H1 (cell line): ENCODE data around the gene RREB1. TPM values are rescaled to one million over a fixed set of nuclear protein-coding genes. Genes with fewer than 3 reads are reported as not detected.

Experiments used
- CTCF ChIA-PET: fragments of 300-600 bp; sonication (Branson Sonifier 250); formaldehyde crosslinking; loops from one replicate; lab custom pipeline; 2021; ENCODE audit not compliant: partially characterized antibody; lab: Charles Lee
- POLR2A ChIA-PET: fragments of 300-600 bp; sonication (Branson Sonifier 250); formaldehyde crosslinking; loops from one replicate; lab custom pipeline; 2021; ENCODE audit warnings: inconsistent platforms; ENCODE audit not compliant: partially characterized antibody; lab: Charles Lee
- DNase-seq, 2 experiments: peaks; one replicate each; pipeline versions ENCODE4 v3.0.0 to v3.0.0-alpha.2; 2010 to 2022; ENCODE audit warnings: low spot score in 2 of 2, low read depth in 1 of 2, mixed read lengths in 1 of 2
- FAIRE-seq: peaks from 2 replicates; lab custom pipeline; 2011; peaks lifted over from hg19 to GRCh38; lab: Jason Lieb, UNC
- H2AFZ ChIP-seq: 2 replicates; pipeline ENCODE4 v1.8.1; 2012; ENCODE audit warnings: low read length, inconsistent platforms
- H2AK5ac ChIP-seq: 2 replicates; pipeline ENCODE4 v1.6.1; 2013; ENCODE audit warnings: low read depth, low read length
- H2BK120ac ChIP-seq: replicated peaks from 2 replicates; pipeline ENCODE3; 2013; ENCODE audit warnings: low read depth, low read length, inconsistent platforms
- H2BK12ac ChIP-seq: 2 replicates; pipeline ENCODE4 v1.6.1; 2013; ENCODE audit warnings: low read depth, low read length
- H2BK15ac ChIP-seq: 2 replicates; pipeline ENCODE4 v1.6.1; 2013; ENCODE audit warnings: low read length
- H2BK20ac ChIP-seq: 2 replicates; pipeline ENCODE4 v1.6.1; 2013; ENCODE audit warnings: low read length
- H2BK5ac ChIP-seq: 2 replicates; pipeline ENCODE4 v1.6.1; 2013; ENCODE audit warnings: low read depth, low read length
- H3K14ac ChIP-seq: 2 replicates; pipeline ENCODE4 v1.6.1; 2013; ENCODE audit warnings: inconsistent platforms; ENCODE audit not compliant: insufficient read length
- H3K18ac ChIP-seq: 2 replicates; pipeline ENCODE4 v1.6.1; 2013; ENCODE audit warnings: low read length; ENCODE audit errors: extremely low read depth
- H3K23ac ChIP-seq: 2 replicates; pipeline ENCODE4 v1.6.1; 2013; ENCODE audit warnings: inconsistent platforms; ENCODE audit not compliant: insufficient read length
- H3K23me2 ChIP-seq: 2 replicates; pipeline ENCODE4 v1.6.1; 2013; ENCODE audit warnings: low read depth, low read length
- H3K27ac ChIP-seq: 2 replicates; pipeline ENCODE4 v1.6.1; 2011; ENCODE audit warnings: low read depth, low read length, inconsistent platforms
- H3K27me3 ChIP-seq, 4 experiments: replicated peaks in 1 of 4; 1 replicate in 1 of 4; 2 replicates in 3 of 4; pipeline versions ENCODE4 v1.6.1 to v1.8.1; 2011 to 2013; ENCODE audit warnings: low read length in 3 of 4, mild to moderate bottlenecking in 3 of 4, inconsistent platforms in 2 of 4, mixed read lengths in 2 of 4, moderate library complexity in 1 of 4; ENCODE audit not compliant: control insufficient read depth in 3 of 4, insufficient read depth in 3 of 4; ENCODE audit errors: extremely low read depth in 1 of 4
- H3K36me3 ChIP-seq, 4 experiments: 2 replicates each; pipeline versions ENCODE4 v1.6.1 to v1.8.1; 2011 to 2013; ENCODE audit warnings: mild to moderate bottlenecking in 4 of 4, low read length in 3 of 4, moderate library complexity in 2 of 4, control low read depth in 1 of 4, inconsistent platforms in 1 of 4; ENCODE audit not compliant: insufficient read depth in 4 of 4, control insufficient read depth in 2 of 4
- H3K4ac ChIP-seq: replicated peaks from 2 replicates; pipeline ENCODE3; 2013; ENCODE audit warnings: low read length, low read depth, mixed read lengths, inconsistent platforms; ENCODE audit not compliant: insufficient read length
- H3K4me1 ChIP-seq, 4 experiments: replicated peaks in 1 of 4; 1 replicate in 1 of 4; 2 replicates in 3 of 4; pipeline versions ENCODE4 v1.6.1 to v1.8.1; 2011 to 2013; ENCODE audit warnings: low read length in 3 of 4, inconsistent platforms in 2 of 4, mixed read lengths in 1 of 4; ENCODE audit not compliant: insufficient read depth in 4 of 4, control insufficient read depth in 3 of 4
- H3K4me2 ChIP-seq, 2 experiments: 2 replicates each; pipeline versions ENCODE4 v1.6.1 to v1.8.1; 2011 to 2013; ENCODE audit warnings: low read depth in 2 of 2, low read length in 2 of 2, control low read depth in 1 of 2, inconsistent platforms in 1 of 2, mild to moderate bottlenecking in 1 of 2; ENCODE audit not compliant: insufficient read depth in 1 of 2
- H3K4me3 ChIP-seq, 4 experiments: fragments of 200-600, 300-600 bp in 1 of 4; sonication (generic), shearing (Covaris generic), sonication (Bioruptor Twin) in 1 of 4; 2 replicates each; pipeline versions ENCODE4 v1.5.1 to v1.8.1; 2011 to 2016; ENCODE audit warnings: low read length in 4 of 4, low read depth in 3 of 4, control low read depth in 2 of 4, inconsistent platforms in 2 of 4, mild to moderate bottlenecking in 2 of 4, mixed read lengths in 1 of 4, moderate library complexity in 1 of 4; ENCODE audit not compliant: insufficient read depth in 2 of 4; ENCODE audit errors: extremely low read depth in 1 of 4
- H3K56ac ChIP-seq: replicated peaks from 2 replicates; pipeline ENCODE3; 2013; ENCODE audit warnings: low read depth, mild to moderate bottlenecking, mixed read lengths, low read length, inconsistent platforms; ENCODE audit not compliant: insufficient read length
- H3K79me1 ChIP-seq: 2 replicates; pipeline ENCODE4 v1.6.1; 2013; ENCODE audit warnings: low read depth, low read length, control low read depth
- H3K79me2 ChIP-seq, 2 experiments: 2 replicates each; pipeline versions ENCODE4 v1.6.1 to v1.8.1; 2012 to 2013; ENCODE audit warnings: low read length in 2 of 2, mild to moderate bottlenecking in 2 of 2, inconsistent platforms in 1 of 2; ENCODE audit not compliant: insufficient read depth in 2 of 2, control insufficient read depth in 1 of 2
- H3K9ac ChIP-seq, 4 experiments: replicated peaks in 1 of 4; 1 replicate in 1 of 4; 2 replicates in 3 of 4; pipeline versions ENCODE4 v1.6.1 to v1.8.1; 2011 to 2013; ENCODE audit warnings: low read depth in 3 of 4, low read length in 3 of 4, control low read depth in 2 of 4, mild to moderate bottlenecking in 2 of 4, moderate library complexity in 2 of 4, inconsistent platforms in 1 of 4; ENCODE audit errors: extremely low read depth in 1 of 4
- H3K9me3 ChIP-seq, 2 experiments: 2 replicates each; pipeline versions ENCODE4 v1.6.1 to v1.8.1; 2012 to 2013; ENCODE audit warnings: mild to moderate bottlenecking in 2 of 2, moderate library complexity in 2 of 2, control low read depth in 1 of 2, inconsistent platforms in 1 of 2, low read depth in 1 of 2, low read length in 1 of 2, mixed read lengths in 1 of 2; ENCODE audit not compliant: insufficient read depth in 2 of 2
- H4K20me1 ChIP-seq, 2 experiments: replicated peaks in 1 of 2; 2 replicates each; pipeline versions ENCODE3 to v1.8.1; 2011 to 2013; ENCODE audit warnings: inconsistent platforms in 2 of 2, low read length in 2 of 2, mild to moderate bottlenecking in 1 of 2; ENCODE audit not compliant: insufficient read depth in 2 of 2, control insufficient read depth in 1 of 2
- H4K5ac ChIP-seq: 2 replicates; pipeline ENCODE4 v1.6.1; 2013; ENCODE audit warnings: low read length, low read depth, mixed read lengths, inconsistent platforms; ENCODE audit not compliant: insufficient read length
- H4K8ac ChIP-seq: 2 replicates; pipeline ENCODE4 v1.8.0; 2013; ENCODE audit warnings: mild to moderate bottlenecking, moderate library complexity, low read length, inconsistent platforms; ENCODE audit not compliant: insufficient read depth; ENCODE audit errors: extremely low read depth
- H4K91ac ChIP-seq: replicated peaks from 2 replicates; pipeline ENCODE3; 2013; ENCODE audit warnings: low read length, mixed read lengths, inconsistent platforms; ENCODE audit not compliant: insufficient read length
- HDAC6 ChIP-seq: IDR thresholded peaks from one replicate; pipeline ENCODE4 v1.7.1; 2012; ENCODE audit warnings: low read depth, mild to moderate bottlenecking, inconsistent platforms, low read length, moderate library complexity
- POLR2AphosphoS5 ChIP-seq: IDR thresholded peaks from 2 replicates; pipeline ENCODE4 v1.6.1; 2011; ENCODE audit warnings: low read depth, low read length
- TAF1 ChIP-seq: IDR thresholded peaks from 2 replicates; pipeline ENCODE4 v1.6.1; 2011; ENCODE audit warnings: mild to moderate bottlenecking, low read depth, low read length
- WGBS, 2 experiments: shearing (Covaris generic) in 1 of 2; methylation state at CpG; one replicate each; pipeline versions ENCODE4 v1.1.6 to v1.1.7; 2013 to 2015; ENCODE audit warnings: low lambda C conversion rate in 2 of 2, mixed read lengths in 2 of 2, inconsistent platforms in 1 of 2, low coverage in 1 of 2, missing lambda C conversion rate in 1 of 2; ENCODE audit not compliant: insufficient replicate concordance in 2 of 2, insufficient coverage in 1 of 2, insufficient read length in 1 of 2; ENCODE audit errors: extremely low coverage in 1 of 2, missing lambda C conversion rate in 1 of 2; 5-methylcytosine and 5-hydroxymethylcytosine counted together
- polyA plus RNA-seq, 7 experiments: library from polyadenylated mRNA; depleted of rRNA in 3 of 7; stranded (reverse) in 5 of 7; unstranded in 2 of 7; fragments of >200 nt in 5 of 7; fragments of 200-250 nt in 2 of 7; gene quantifications; 1 replicate in 5 of 7; 2 replicates in 1 of 7; 4 replicates in 1 of 7; pipeline versions ENCODE4 v1.2.1 to v1.2.3, GENCODE V29; 2011 to 2013; ENCODE audit warnings: missing spikeins in 2 of 7, mixed read lengths in 2 of 7
- total RNA-seq: library from RNA; stranded (reverse); fragmentation: NEBNext Ultra II Directional; extraction: Animal tissue kit (Norgen Biotek cat#: 25700); gene quantifications from 2 replicates; pipeline ENCODE4 v1.2.1, GENCODE V29; 2021

RREB1 gene
- total and polyA plus RNA-seq, 2 of the 8 experiments (the other 6 are each of a cell fraction or from before 2014, with no cell fraction given) = 3.9 to 34.7 TPM

GRCh38 chr6:7147051-7147671 is 39.4 kb downstream of the RREB1 start:
- H3K79me2 ChIP-seq = peaks cover 0 to 90% of the 10 kb centered on the region in 2 experiments; a peak in 3 of 4 replicates
- no peaks in the 10 kb centered on the region for H3K36me3 ChIP-seq
- H2BK120ac ChIP-seq = peak overlapping the region; percentile 51
- H3K4me1 ChIP-seq = peaks cover 19 to 48% (median 42%) of the 10 kb centered on the region in 4 experiments
- no peak overlapping the region for H3K27ac ChIP-seq
- H2BK20ac ChIP-seq = no peak overlapping the region
- peaks cover 10% of the 10 kb centered on the region for H3K79me1 ChIP-seq
- H3K4ac ChIP-seq = peak overlapping the region; percentile 19
- peaks cover 5% of the 10 kb centered on the region; the same call in 1 of the 2 replicates for H3K23me2 ChIP-seq
- no peaks in the 10 kb centered on the region for H3K27me3 ChIP-seq
- no peaks in the 10 kb centered on the region for H3K9me3 ChIP-seq
- ChIA-PET POLR2A (interaction anchor here (1.1 to 2.8 kb wide), 5 partner anchors 9 to 40 kb away, joined by 4 to 13 read pairs (median 4); no protein-coding TSS in a partner anchor), CTCF (interaction anchor here (0.8 to 1.7 kb wide), 4 partner anchors 9 to 98 kb away, joined by 3 to 9 read pairs (median 4); no protein-coding TSS in a partner anchor)
- H3K23ac ChIP-seq = no peak overlapping the region
- H3K4me2 ChIP-seq = peak overlapping the region in 1 of 2 experiments; percentile 65; a peak in 3 of 4 replicates
- H4K8ac ChIP-seq = no peak overlapping the region
- FAIRE-seq (no peak), DNase-seq (no peak)
- H2BK15ac ChIP-seq = peak overlapping the region; percentile 67; the same call in 1 of the 2 replicates
- H2AFZ ChIP-seq = no peak overlapping the region
- no peak overlapping the region for H3K9ac ChIP-seq
- no peak overlapping the region for H2BK5ac ChIP-seq
- H2AK5ac ChIP-seq = no peak overlapping the region
- no peak overlapping the region for H3K56ac ChIP-seq
- peak overlapping the region; percentile 62 for H3K18ac ChIP-seq
- WGBS, 2 experiments = 70% methylated on average over 7 of the region's 7 CpGs; no CpG with 5 or more reads in 1 of the 2 experiments
- peak overlapping the region; percentile 23 for H4K91ac ChIP-seq
- peaks cover 0 to 5% of the 10 kb centered on the region in 2 experiments for H4K20me1 ChIP-seq
- no peak overlapping the region for H4K5ac ChIP-seq
- H2BK12ac ChIP-seq = peak overlapping the region; percentile 61; the same call in 1 of the 2 replicates
- H3K14ac ChIP-seq = no peak overlapping the region
- H3K4me3 ChIP-seq = no peak overlapping the region
- TF ChIP-seq TAF1 (no peak), HDAC6 (no peak), POLR2AphosphoS5 (no peak)
